IPS DF 19.7 (cell line): ENCODE data around the gene EXOC6.
"Not testable (repeated sequence)": the region's sequence is repeated elsewhere in the genome, so short reads cannot be mapped to it uniquely, and the experiment has no call there.

Source experiments
- DNase-seq: peaks from one replicate; pipeline ENCODE4 v3.0.0-alpha.2; 2013; ENCODE audit warnings: low read depth, low spot score

EXOC6 gene

DNA sequence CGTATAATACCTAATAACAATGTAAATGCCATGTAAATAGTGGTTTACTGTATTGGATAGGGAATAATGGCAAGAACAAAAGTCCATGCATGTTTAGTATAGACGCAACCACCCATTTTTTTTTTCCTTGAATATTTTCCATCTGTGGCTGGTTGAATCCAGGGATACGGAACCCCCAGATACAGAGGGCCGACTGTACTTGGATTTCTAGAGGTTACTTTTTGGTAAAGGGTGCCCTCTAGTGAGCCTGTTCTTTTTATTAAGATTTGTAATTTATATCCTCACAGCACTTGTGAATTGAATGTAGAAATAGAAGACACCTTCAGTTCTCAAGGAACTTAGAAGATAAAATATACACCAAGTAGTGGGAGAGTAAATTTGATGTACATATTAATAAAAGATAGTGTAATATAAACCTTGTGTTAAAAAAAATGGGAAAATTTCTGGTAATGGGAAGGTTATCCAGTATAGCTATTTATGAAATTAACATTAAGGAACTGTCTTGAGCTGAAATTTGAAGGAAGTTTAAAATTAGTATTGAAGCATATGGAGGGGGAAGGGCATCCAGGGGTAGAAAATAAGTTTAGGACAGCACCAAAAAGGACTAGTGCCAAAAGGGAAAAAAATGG is 32.0 kb downstream of the EXOC6 start:
- DNase-seq, result no peak

DNA sequence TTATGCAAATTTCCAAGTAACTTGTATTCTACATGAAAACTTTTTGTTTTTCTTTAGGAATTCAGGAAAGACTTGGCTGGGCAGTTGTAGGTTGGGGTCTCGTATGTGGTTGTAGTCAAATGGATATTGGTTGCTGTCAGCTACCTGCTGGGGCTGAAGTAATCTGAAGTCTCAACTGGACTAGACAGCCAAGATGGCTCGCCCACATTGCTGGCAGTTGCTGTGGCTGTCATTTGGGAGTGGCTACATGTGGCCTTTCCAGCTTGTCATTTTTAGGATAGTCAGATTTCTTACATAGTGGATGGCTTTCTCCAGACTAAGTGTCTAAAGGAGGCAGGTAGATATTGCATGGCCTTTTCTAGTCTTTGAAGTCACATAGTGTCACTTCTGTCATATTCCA is 32.6 kb downstream of the EXOC6 start:
- no peak for DNase-seq

- DNase-seq, result no peak
These were observed 38.1 kb downstream of the EXOC6 start for GRCh38 chr10:92886334-92886961.

DNA sequence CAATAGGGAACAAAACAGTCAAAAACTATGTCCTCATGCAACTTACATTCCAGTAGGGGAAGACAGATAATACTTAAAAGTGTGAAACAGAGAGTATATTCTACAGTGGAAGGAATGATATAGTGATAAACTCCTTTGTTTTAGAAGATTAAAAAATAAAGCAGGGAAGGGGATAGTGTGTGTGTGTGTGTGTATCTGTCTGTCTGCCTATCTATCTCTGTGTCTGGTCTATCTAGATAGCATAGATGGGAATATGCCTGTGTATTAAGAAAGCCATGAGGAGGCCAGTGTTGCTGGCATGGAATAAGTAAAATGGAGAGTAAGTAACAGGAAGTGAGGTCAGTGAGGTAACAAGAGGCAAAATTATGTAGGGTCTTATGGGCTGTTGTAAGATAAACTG is 42.2 kb downstream of the EXOC6 start:
- no peak for DNase-seq

DNA sequence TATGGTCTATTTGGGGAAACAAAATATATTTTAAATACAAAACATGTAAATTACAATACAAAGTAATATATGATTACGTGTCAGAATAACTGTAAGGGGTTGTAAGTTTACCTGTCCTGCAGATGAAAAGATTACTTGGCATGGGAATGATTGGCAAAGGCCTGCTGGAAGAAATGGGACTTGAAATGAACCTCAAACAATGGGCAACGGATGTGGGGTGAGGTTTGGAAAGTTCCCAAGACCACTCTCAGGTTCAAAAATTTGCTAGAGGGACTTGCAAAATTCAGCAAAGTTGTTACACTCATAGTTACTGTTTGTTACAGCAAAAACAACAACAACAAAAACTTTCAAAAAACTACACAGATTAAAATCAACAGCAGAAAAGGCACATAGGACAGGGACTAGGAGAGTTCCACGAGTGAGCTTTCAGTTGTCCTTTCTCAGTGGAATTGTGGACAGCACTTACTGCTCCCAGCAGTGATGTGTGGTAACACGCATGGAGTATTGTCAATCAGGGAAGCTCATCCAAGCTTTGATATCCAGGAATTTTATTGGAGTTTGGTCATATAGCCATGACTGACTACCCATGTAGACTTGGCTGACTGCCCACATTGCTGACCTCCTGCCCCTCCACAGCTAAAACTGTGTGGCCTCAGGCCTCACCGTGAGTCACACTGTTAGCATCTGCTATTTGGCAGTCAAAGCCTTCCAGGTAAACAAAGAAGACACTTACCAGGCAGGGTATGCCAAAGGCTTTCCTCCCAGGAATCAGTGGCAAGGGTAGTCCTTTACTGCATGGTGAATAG is 43.8 kb downstream of the EXOC6 start:
- peak; percentile 23 for DNase-seq

GRCh38 chr10:92892691-92893054 is 44.4 kb downstream of the EXOC6 start:
- no peak for DNase-seq

DNA sequence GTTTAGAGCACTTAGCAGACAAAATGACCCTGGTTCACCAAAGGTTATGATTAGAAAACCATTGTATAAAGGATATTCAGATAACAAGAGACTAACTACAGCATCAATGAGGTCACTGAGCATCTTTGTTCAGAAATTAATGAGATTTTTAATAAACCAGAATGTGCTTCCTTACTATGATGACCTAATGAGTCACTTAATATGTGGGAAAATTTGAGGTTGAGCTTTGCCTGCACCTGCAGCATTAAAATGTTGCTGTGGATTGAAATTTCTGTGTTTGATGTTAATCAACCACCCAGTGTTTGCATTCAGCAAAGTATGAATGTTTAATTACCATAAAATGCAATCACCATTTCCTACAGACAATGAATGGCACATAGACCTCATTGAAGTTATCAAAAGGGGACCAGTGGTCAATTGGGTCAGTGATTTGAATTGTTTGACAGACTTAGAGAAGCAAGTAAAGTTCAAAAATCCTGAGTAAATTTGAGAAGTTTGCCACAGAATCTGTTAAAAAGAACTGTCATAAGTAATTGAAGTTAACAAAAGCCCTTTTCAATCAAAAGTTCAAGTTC is 45.8 kb downstream of the EXOC6 start:
- DNase-seq, result no peak

- DNase-seq, result no peak
These were observed 49.6 kb downstream of the EXOC6 start for GRCh38 chr10:92897916-92898315.

GRCh38 chr10:92901819-92902251 is 53.5 kb downstream of the EXOC6 start:
- DNase-seq, result no peak

- DNase-seq, result no peak
These were observed 55.3 kb downstream of the EXOC6 start for GRCh38 chr10:92903633-92904032.

DNA sequence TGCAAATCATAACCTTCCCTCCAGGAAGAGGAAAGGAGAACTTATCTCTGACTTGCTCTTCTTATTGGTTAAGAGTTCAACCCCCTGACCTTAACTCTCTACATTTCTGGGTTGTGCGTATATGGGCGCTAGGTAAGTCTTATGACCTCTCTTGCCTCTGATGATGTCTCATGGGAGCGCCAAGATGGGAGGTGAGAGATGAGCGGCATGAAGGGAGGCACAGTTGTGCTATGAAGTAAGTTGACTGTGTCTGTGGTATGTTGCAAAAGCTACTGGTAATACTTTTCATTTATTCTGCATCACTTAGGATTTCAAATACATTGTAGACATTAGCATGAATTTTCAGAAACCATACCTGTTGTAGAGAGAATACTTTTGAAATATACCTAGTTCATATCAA is 59.0 kb downstream of the EXOC6 start:
- no peak for DNase-seq

- DNase-seq, result not testable (repeated sequence)
These were observed 64.3 kb downstream of the EXOC6 start for GRCh38 chr10:92912631-92913030.

DNA sequence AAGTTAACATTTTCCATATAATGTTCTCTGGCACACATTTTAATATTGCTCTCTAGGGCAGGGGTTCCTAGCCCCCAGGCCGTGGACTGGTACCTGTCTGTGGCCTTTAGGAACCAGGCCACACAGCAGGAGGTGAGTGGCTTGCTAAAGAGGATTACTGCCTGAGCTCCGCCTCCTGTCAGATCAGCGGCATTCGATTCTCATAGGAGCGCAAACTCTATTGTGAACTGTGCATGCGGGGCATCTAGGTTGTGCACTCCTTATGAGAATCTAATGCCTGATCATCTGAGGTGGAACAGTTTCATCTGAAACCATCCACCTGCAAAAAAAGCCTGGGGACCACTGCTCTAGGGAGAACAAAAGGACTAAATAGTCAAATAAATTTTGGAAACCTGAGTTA is 65.7 kb downstream of the EXOC6 start:
- DNase-seq, result no peak

DNA sequence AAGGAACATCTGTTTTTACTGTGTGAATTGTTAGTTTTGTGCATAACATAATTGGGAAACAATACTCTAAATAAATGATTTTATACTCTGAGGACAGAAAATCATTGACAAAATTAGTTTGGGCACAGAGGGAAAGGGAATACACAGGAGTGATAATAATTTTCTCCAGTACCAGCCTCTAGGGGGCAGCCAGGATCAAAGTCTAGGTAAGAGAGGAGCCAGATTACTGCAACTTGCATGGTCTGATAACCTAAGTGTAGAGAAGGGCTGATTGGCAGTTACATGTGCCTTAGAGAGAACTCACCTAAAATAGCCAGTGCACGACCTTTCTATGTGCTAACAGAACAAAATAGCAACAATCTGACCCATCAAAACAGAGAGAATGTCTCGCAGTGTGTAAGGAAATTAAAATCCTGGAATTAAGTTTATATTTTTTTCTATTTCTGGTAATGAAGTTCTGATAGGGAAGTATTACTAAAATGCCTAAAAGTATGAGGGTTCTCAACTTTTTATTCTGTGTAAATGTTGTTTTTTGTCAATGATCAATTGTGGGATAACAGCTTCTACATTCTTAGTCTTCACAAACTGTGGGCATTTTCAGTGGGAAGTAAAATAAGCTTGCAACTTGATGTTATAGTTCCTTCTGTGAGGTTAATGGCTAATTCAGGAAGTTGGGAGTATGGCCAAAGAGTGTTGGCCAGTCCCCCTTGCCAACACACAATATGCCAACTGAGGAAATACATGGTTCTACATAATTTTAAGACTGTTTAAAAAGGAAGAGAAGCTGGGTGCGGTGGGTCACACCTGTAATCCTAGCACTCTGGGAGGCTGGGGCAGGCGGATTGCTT is 66.4 kb downstream of the EXOC6 start:
- peak; percentile 54 for DNase-seq

GRCh38 chr10:92915892-92916291 is 67.6 kb downstream of the EXOC6 start:
- no peak for DNase-seq

DNA sequence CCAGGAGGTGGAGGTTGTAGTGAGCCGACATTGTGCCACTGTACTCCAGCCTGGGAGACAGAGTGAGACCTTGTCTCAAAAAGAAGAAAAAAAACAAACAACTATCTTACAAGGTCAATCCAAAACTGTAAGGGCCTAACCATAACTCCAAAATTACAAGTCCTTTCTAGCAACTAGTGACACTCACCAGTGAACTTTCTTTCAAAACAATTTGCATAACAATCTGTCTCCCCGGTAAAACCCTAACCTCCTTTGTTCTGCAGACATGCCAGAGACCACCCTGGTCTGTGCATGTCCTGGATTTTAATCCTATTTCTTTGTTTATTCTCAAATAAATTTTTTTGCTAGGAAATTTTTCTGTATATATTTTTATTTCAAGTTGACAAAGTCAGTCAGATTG is 68.1 kb downstream of the EXOC6 start:
- no peak for DNase-seq

- DNase-seq, result no peak
These were observed 70.3 kb downstream of the EXOC6 start for GRCh38 chr10:92918603-92919002.

DNA sequence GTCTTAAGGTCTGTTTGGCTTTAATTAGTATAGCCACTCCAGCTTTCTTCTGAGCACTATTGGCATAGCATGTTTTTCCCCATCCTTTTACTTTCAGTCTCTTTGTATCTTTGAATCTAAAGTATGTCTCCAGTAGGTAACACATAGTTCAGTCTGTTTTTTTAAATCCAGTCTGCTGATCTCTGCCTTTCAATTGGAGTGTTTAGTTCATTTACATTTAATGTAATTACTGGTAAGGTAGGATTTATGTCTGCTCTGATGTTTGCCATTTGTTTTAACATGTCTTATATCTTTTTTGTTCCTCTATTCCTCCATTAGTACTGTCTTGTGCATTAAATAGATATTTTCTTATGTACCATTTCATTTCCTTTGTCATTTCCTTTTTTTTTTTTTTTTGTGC is 72.5 kb downstream of the EXOC6 start:
- DNase-seq, result no peak

DNA sequence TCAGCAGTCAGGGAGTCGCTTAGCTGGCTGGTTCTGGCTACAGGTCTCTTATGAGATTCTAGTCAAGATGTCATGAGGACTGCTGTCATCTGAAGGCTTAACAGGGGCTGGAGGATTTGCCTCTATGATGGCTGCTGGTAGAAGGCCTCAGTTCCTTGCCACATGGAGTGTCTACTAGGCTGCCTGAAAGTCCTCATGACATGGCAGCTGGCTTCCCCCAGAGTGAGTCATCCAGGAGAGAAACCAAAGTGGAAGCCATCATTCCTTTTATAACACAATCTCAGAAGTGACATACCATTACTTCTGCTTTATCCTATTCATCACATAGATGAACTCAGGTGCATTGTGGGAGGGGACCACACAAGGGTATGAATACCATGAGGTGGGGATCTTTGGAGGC is 75.1 kb downstream of the EXOC6 start:
- DNase-seq, result no peak

DNA sequence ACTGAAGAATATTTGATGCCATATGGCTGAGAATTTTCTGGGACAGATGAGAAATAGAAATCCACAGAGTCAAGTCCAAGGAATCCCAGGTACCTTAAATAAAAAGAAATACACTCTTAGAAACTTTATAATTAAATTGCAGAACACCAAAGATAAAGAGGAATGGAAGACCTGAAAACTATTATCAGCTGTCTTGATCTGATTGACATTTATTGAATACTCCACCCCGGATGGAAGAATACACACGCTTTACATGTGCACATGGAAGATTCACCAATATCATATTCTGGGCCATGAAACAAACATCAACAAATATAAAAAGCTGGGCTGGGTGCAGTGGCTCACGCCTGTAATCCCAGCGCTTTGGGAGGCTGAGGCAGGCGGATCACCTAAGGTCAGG is 81.6 kb downstream of the EXOC6 start:
- DNase-seq, result no peak

DNA sequence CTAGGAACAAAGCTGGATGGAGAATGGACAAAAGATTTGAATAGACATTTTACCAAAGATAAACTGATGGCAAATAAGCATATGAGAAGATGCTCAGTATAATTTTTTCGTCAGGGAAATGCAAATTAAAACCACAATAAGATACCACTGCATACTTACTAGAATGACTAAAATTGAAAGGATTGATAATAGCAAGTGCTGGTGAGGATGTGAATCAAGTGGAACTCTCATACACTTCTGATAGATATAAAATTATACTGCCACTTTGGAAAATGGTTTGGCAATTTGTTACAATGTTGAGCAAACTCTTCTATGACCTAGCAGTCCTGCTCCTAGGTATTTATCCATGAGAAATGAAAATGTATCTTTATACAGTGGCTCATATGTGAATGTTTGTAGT is 83.3 kb downstream of the EXOC6 start:
- no peak for DNase-seq

DNA sequence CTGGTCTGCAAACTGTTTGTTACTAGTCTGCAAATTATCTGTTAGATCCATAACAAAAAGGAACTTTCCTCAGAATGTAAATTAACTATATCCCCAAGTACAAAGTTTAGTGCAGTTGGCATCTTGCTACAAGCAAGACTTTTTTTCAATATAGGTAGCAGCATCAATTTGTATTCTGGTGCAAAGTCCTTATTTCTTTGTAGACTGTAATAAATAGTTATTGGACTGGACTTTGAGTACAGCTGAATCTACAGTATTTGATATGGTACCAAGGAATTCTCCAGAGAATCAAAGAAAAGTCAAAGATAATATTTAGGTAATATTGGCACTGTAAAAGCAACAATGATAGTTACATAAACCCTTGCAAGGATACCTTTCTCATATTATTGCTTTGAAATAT is 89.6 kb downstream of the EXOC6 start:
- DNase-seq, result no peak
